ENCODE results near the gene MATCAP1. TPM values are rescaled to one million over a fixed set of nuclear protein-coding genes. Genes with fewer than 3 reads are reported as not detected.

Gene MATCAP1
- total and polyA plus RNA-seq, 2 of the 8 experiments (the other 6 are each of a cell fraction or from before 2014, with no cell fraction given), result 22.9 to 27.5 TPM

- Histone ChIP-seq H3K79me1 (ENCODE audit: low read depth, low read length) (no peaks in the 10 kb centered on the region; the same call in 1 of the 2 replicates), H2BK120ac (replicated peaks; ENCODE audit: low read depth, low read length) (no peak within 1 kb of the TSS), H4K20me1 (replicated peaks in 1 of 2; ENCODE audit: control insufficient read depth in 1 of 2, insufficient read depth in 2 of 2, low read length in 2 of 2) (peaks cover 3 to 14% of the 10 kb centered on the region in 2 experiments), H2AK5ac (ENCODE audit: low read depth, low read length) (no peak within 1 kb of the TSS), H3K4me1 (replicated peaks in 1 of 4; ENCODE audit: control insufficient read depth in 3 of 4, insufficient read depth in 4 of 4, low read length in 3 of 4) (peaks cover 0 to 6% (median 3%) of the 10 kb centered on the region in 4 experiments; a peak in 3 of 7 replicates), H3K4me2 (ENCODE audit: insufficient read depth in 1 of 2, low read depth in 2 of 2, low read length in 2 of 2) (peak within 1 kb of the TSS; percentile 74 to 92), H3K27ac (ENCODE audit: low read depth, low read length) (peak within 1 kb of the TSS; percentile 74), H3K27me3 (replicated peaks in 1 of 4; ENCODE audit: control insufficient read depth in 3 of 4, extremely low read depth in 1 of 4, insufficient read depth in 3 of 4, low read length in 3 of 4) (no peaks in the 10 kb centered on the region; a peak in 4 of 7 replicates), H2BK12ac (ENCODE audit: low read depth, low read length) (no peak within 1 kb of the TSS; the same call in 1 of the 2 replicates), H3K9me3 (ENCODE audit: insufficient read depth in 2 of 2, low read depth in 1 of 2, low read length in 1 of 2) (no peaks in the 10 kb centered on the region), H4K8ac (ENCODE audit: extremely low read depth, insufficient read depth, low read length) (peak within 1 kb of the TSS; percentile 98), H2BK20ac (ENCODE audit: low read length) (no peak within 1 kb of the TSS), H3K79me2 (ENCODE audit: control insufficient read depth in 1 of 2, insufficient read depth in 2 of 2, low read length in 2 of 2) (peaks cover 0 to 13% of the 10 kb centered on the region in 2 experiments; a peak in 2 of 4 replicates), H4K91ac (replicated peaks; ENCODE audit: insufficient read length, low read length) (no peak within 1 kb of the TSS), H3K9ac (replicated peaks in 1 of 4; ENCODE audit: extremely low read depth in 1 of 4, low read depth in 3 of 4, low read length in 3 of 4) (peak within 1 kb of the TSS; percentile 55 to 89 (median 82)), H3K14ac (ENCODE audit: insufficient read length) (no peak within 1 kb of the TSS), H3K4ac (replicated peaks; ENCODE audit: insufficient read length, low read depth, low read length) (no peak within 1 kb of the TSS), H2BK15ac (ENCODE audit: low read length) (0 out of 2 replicates have a peak within 1 kb of the TSS, but pooled peaks have one; percentile 14), H2BK5ac (ENCODE audit: low read depth, low read length) (peak within 1 kb of the TSS; percentile 49; the same call in 1 of the 2 replicates), H3K23me2 (ENCODE audit: low read depth, low read length) (peaks cover 5% of the 10 kb centered on the region), H4K5ac (ENCODE audit: insufficient read length, low read depth, low read length) (peak within 1 kb of the TSS; percentile 57), H3K18ac (ENCODE audit: extremely low read depth, low read length) (no peak within 1 kb of the TSS), H3K23ac (ENCODE audit: insufficient read length) (no peak within 1 kb of the TSS), H3K36me3 (ENCODE audit: control insufficient read depth in 2 of 4, insufficient read depth in 4 of 4, low read length in 3 of 4) (peaks cover 17 to 36% (median 32%) of the 10 kb centered on the region in 4 experiments; a peak in 7 of 8 replicates), H3K56ac (replicated peaks; ENCODE audit: insufficient read length, low read depth, low read length) (no peak within 1 kb of the TSS), H3K4me3 (ENCODE audit: extremely low read depth in 1 of 4, insufficient read depth in 2 of 4, low read depth in 3 of 4, low read length in 4 of 4) (peak within 1 kb of the TSS; percentile 83 to 96 (median 94)), H2AFZ (ENCODE audit: low read length) (peak within 1 kb of the TSS; percentile 74; the same call in 1 of the 2 replicates)
- ChIA-PET POLR2A (ENCODE audit: partially characterized antibody) (interaction anchor here (0.5 to 2.7 kb wide), 14 partner anchors 9 to 175 kb away, joined by 3 to 22 read pairs (median 7); partner anchors contain the start of genes EXOC3L1 and FHOD1), CTCF (ENCODE audit: partially characterized antibody) (interaction anchor here (0.5 to 3.9 kb wide), 21 partner anchors 8 to 298 kb away, joined by 3 to 25 read pairs (median 4); partner anchors contain the start of genes ELMO3 and NOL3)
- WGBS, 2 experiments (ENCODE audit: extremely low coverage in 1 of 2, insufficient coverage in 1 of 2, insufficient read length in 1 of 2, insufficient replicate concordance in 2 of 2, low coverage in 1 of 2, low lambda C conversion rate in 2 of 2, missing lambda C conversion rate in 1 of 2), result 2% methylated on average over 40 of the region's 46 CpGs; no CpG with 5 or more reads in 1 of the 2 experiments
- FAIRE-seq (peak; percentile 84), DNase-seq (ENCODE audit: low read depth in 1 of 2, low spot score in 2 of 2) (peak; percentile 96 to 99)
- TF ChIP-seq TCF12 (IDR thresholded peaks at IDR 0.05; ENCODE audit: low read depth, low read length) (no peak), SIN3A (conservative IDR thresholded peaks at IDR 0.05 in 1 of 2, IDR thresholded peaks at IDR 0.05 in 1 of 2; ENCODE audit: low read depth in 1 of 2, low read length in 2 of 2) (peak; percentile 95 to 98), RXRA (IDR thresholded peaks at IDR 0.05; ENCODE audit: insufficient read depth, low read depth, low read length) (no peak), SUZ12 (IDR thresholded peaks at IDR 0.05; ENCODE audit: low read length) (no peak), EGR1 (IDR thresholded peaks at IDR 0.05; ENCODE audit: borderline replicate concordance, low read depth, low read length) (peak; percentile 88; the same call in 1 of the 2 replicates), YY1 (IDR thresholded peaks at IDR 0.05; ENCODE audit: low read depth, low read length) (peak; percentile 88), MAFK (IDR thresholded peaks at IDR 0.05; ENCODE audit: low read depth, low read length) (no peak), NANOG (IDR thresholded peaks at IDR 0.05; ENCODE audit: insufficient read depth, low read depth, low read length, poor library complexity, severe bottlenecking) (no peak), POLR2A (IDR thresholded peaks at IDR 0.05; ENCODE audit: control extremely low read depth in 1 of 2, low read depth in 2 of 2, low read length in 2 of 2) (peak; percentile 66 to 94), CHD1 (IDR thresholded peaks at IDR 0.05; ENCODE audit: low read depth, low read length) (no peak), POU5F1 (IDR thresholded peaks at IDR 0.05; ENCODE audit: low read depth, low read length) (no peak)
These were observed 43.2 kb upstream of the MATCAP1 start, which contains the start of gene TMEM208 for GRCh38 chr16:67226804-67227566. TMEM208 (plus strand) TSS chr16:67227130; CDS start chr16:67227219, 89 bp downstream.
